ENCODE data around the gene CHD2.

Gene CHD2

GRCh38 chr15:92882697-92883162 is 17.4 kb upstream of the CHD2 start:
- Histone ChIP-seq H3K9ac (ENCODE audit: insufficient read length, low read depth) (peak overlapping the region; percentile 95), H3K36me3 (ENCODE audit: insufficient read depth, insufficient read length, low read length) (peaks cover 44% of the 10 kb centered on the region), H3K4me1 (ENCODE audit: insufficient read depth, insufficient read length) (no peaks in the 10 kb centered on the region), H3K9me3 (ENCODE audit: insufficient read depth, low read length) (no peaks in the 10 kb centered on the region), H3K27me3 (ENCODE audit: insufficient read depth, insufficient read length) (no peaks in the 10 kb centered on the region), H3K4me3 (ENCODE audit: insufficient read length, low read depth) (peak overlapping the region; percentile 65)
- TF ChIP-seq YY1 (IDR thresholded peaks at IDR 0.05; ENCODE audit: insufficient read depth, insufficient read length) (peak; percentile 82), SUZ12 (IDR thresholded peaks at IDR 0.05; ENCODE audit: extremely low read depth, insufficient read depth, insufficient read length) (no peak)
- no peak for DNase-seq (ENCODE audit: low read depth, low spot score)

GRCh38 chr15:92883163-92883875 is 16.8 kb upstream of the CHD2 start:
- H3K4me3 ChIP-seq (ENCODE audit: insufficient read length, low read depth), result peak overlapping the region; percentile 65
- TF ChIP-seq YY1 (IDR thresholded peaks at IDR 0.05; ENCODE audit: insufficient read depth, insufficient read length) (no peak), SUZ12 (IDR thresholded peaks at IDR 0.05; ENCODE audit: extremely low read depth, insufficient read depth, insufficient read length) (no peak), ZNF274 (IDR thresholded peaks at IDR 0.05; ENCODE audit: low read depth, low read length) (no peak)
- no peak for DNase-seq (ENCODE audit: low read depth, low spot score)
- no peaks in the 10 kb centered on the region for H3K4me1 ChIP-seq (ENCODE audit: insufficient read depth, insufficient read length)
- H3K9me3 ChIP-seq (ENCODE audit: insufficient read depth, low read length), result no peaks in the 10 kb centered on the region
- no peaks in the 10 kb centered on the region for H3K27me3 ChIP-seq (ENCODE audit: insufficient read depth, insufficient read length)
- H3K36me3 ChIP-seq (ENCODE audit: insufficient read depth, insufficient read length, low read length), result peaks cover 50% of the 10 kb centered on the region
- peak overlapping the region; percentile 95 for H3K9ac ChIP-seq (ENCODE audit: insufficient read length, low read depth)

- TF ChIP-seq SUZ12 (IDR thresholded peaks at IDR 0.05; ENCODE audit: extremely low read depth, insufficient read depth, insufficient read length) (no peak), ZNF274 (IDR thresholded peaks at IDR 0.05; ENCODE audit: low read depth, low read length) (no peak), YY1 (IDR thresholded peaks at IDR 0.05; ENCODE audit: insufficient read depth, insufficient read length) (no peak)
Measured at GRCh38 chr15:92883876-92884435, 16.2 kb upstream of the CHD2 start.

GRCh38 chr15:92884436-92885223 is 15.5 kb upstream of the CHD2 start:
- H3K9ac ChIP-seq (ENCODE audit: insufficient read length, low read depth), result peak overlapping the region; percentile 95
- no peak for DNase-seq (ENCODE audit: low read depth, low spot score)
- H3K9me3 ChIP-seq (ENCODE audit: insufficient read depth, low read length), result no peaks in the 10 kb centered on the region
- H3K4me3 ChIP-seq (ENCODE audit: insufficient read length, low read depth), result peak overlapping the region; percentile 65
- TF ChIP-seq SUZ12 (IDR thresholded peaks at IDR 0.05; ENCODE audit: extremely low read depth, insufficient read depth, insufficient read length) (no peak), ZNF274 (IDR thresholded peaks at IDR 0.05; ENCODE audit: low read depth, low read length) (no peak), YY1 (IDR thresholded peaks at IDR 0.05; ENCODE audit: insufficient read depth, insufficient read length) (no peak)
- no peaks in the 10 kb centered on the region for H3K27me3 ChIP-seq (ENCODE audit: insufficient read depth, insufficient read length)
- H3K36me3 ChIP-seq (ENCODE audit: insufficient read depth, insufficient read length, low read length), result peaks cover 63% of the 10 kb centered on the region
- no peaks in the 10 kb centered on the region for H3K4me1 ChIP-seq (ENCODE audit: insufficient read depth, insufficient read length)

More at GRCh38 chr15:92883876-92884435, 16.2 kb upstream of the CHD2 start:
- Histone ChIP-seq H3K4me3 (ENCODE audit: insufficient read length, low read depth) (peak overlapping the region; percentile 65), H3K4me1 (ENCODE audit: insufficient read depth, insufficient read length) (no peaks in the 10 kb centered on the region), H3K9ac (ENCODE audit: insufficient read length, low read depth) (peak overlapping the region; percentile 95), H3K27me3 (ENCODE audit: insufficient read depth, insufficient read length) (no peaks in the 10 kb centered on the region), H3K9me3 (ENCODE audit: insufficient read depth, low read length) (no peaks in the 10 kb centered on the region), H3K36me3 (ENCODE audit: insufficient read depth, insufficient read length, low read length) (peaks cover 56% of the 10 kb centered on the region)
- no peak for DNase-seq (ENCODE audit: low read depth, low spot score)

- no peak overlapping the region for H3K9ac ChIP-seq (ENCODE audit: insufficient read length, low read depth)
- H3K4me3 ChIP-seq (ENCODE audit: insufficient read length, low read depth), result peak overlapping the region; percentile 65
- no peaks in the 10 kb centered on the region for H3K9me3 ChIP-seq (ENCODE audit: insufficient read depth, low read length)
- peaks cover 68% of the 10 kb centered on the region for H3K36me3 ChIP-seq (ENCODE audit: insufficient read depth, insufficient read length, low read length)
- TF ChIP-seq ZNF274 (IDR thresholded peaks at IDR 0.05; ENCODE audit: low read depth, low read length), result no peak
- TF ChIP-seq SUZ12 (IDR thresholded peaks at IDR 0.05; ENCODE audit: extremely low read depth, insufficient read depth, insufficient read length), result no peak
- no peak for TF ChIP-seq YY1 (IDR thresholded peaks at IDR 0.05; ENCODE audit: insufficient read depth, insufficient read length)
- no peak for DNase-seq (ENCODE audit: low read depth, low spot score)
- H3K4me1 ChIP-seq (ENCODE audit: insufficient read depth, insufficient read length), result no peaks in the 10 kb centered on the region
- no peaks in the 10 kb centered on the region for H3K27me3 ChIP-seq (ENCODE audit: insufficient read depth, insufficient read length)
Measured at GRCh38 chr15:92885224-92886041, 14.7 kb upstream of the CHD2 start.

- no peak for DNase-seq (ENCODE audit: low read depth, low spot score)
- H3K4me1 ChIP-seq (ENCODE audit: insufficient read depth, insufficient read length), result no peaks in the 10 kb centered on the region
- H3K9me3 ChIP-seq (ENCODE audit: insufficient read depth, low read length), result no peaks in the 10 kb centered on the region
- no peak overlapping the region for H3K9ac ChIP-seq (ENCODE audit: insufficient read length, low read depth)
- no peaks in the 10 kb centered on the region for H3K27me3 ChIP-seq (ENCODE audit: insufficient read depth, insufficient read length)
- TF ChIP-seq ZNF274 (IDR thresholded peaks at IDR 0.05; ENCODE audit: low read depth, low read length), result no peak
- TF ChIP-seq SUZ12 (IDR thresholded peaks at IDR 0.05; ENCODE audit: extremely low read depth, insufficient read depth, insufficient read length), result no peak
- no peak for TF ChIP-seq YY1 (IDR thresholded peaks at IDR 0.05; ENCODE audit: insufficient read depth, insufficient read length)
- H3K36me3 ChIP-seq (ENCODE audit: insufficient read depth, insufficient read length, low read length), result peaks cover 74% of the 10 kb centered on the region
- H3K4me3 ChIP-seq (ENCODE audit: insufficient read length, low read depth), result no peak overlapping the region
Measured at GRCh38 chr15:92886042-92886537, 14.0 kb upstream of the CHD2 start.

Data from NT2/D1 (cell line).